Activated naive CD4-positive, alpha-beta T cell treated with anti-CD3 and anti-CD28 coated beads, Interleukin-2, amount 50 U/mL, for 24 hours (primary cell): ENCODE measurements around the gene METAP1D.
A peak's percentile ranks its signal among the peaks of the same experiment; 100 is the strongest.

Experiments used
- H3K27ac Mint-ChIP-seq: one replicate; pipeline ENCODE4 v1.8.0; 2021; ENCODE audit warnings: mild to moderate bottlenecking, mixed read lengths
- H3K27me3 Mint-ChIP-seq: one replicate; pipeline ENCODE4 v1.8.0; 2021; ENCODE audit warnings: mixed read lengths
- H3K36me3 Mint-ChIP-seq: one replicate; pipeline ENCODE4 v1.8.0; 2021; ENCODE audit warnings: mixed read lengths
- H3K4me1 Mint-ChIP-seq: one replicate; pipeline ENCODE4 v1.8.0; 2021; ENCODE audit warnings: mixed read lengths
- H3K4me3 Mint-ChIP-seq: one replicate; pipeline ENCODE4 v1.8.0; 2021; ENCODE audit warnings: mild to moderate bottlenecking, mixed read lengths
- H3K9me3 Mint-ChIP-seq: one replicate; pipeline ENCODE4 v1.8.0; 2021; ENCODE audit warnings: mixed read lengths

METAP1D gene

DNA sequence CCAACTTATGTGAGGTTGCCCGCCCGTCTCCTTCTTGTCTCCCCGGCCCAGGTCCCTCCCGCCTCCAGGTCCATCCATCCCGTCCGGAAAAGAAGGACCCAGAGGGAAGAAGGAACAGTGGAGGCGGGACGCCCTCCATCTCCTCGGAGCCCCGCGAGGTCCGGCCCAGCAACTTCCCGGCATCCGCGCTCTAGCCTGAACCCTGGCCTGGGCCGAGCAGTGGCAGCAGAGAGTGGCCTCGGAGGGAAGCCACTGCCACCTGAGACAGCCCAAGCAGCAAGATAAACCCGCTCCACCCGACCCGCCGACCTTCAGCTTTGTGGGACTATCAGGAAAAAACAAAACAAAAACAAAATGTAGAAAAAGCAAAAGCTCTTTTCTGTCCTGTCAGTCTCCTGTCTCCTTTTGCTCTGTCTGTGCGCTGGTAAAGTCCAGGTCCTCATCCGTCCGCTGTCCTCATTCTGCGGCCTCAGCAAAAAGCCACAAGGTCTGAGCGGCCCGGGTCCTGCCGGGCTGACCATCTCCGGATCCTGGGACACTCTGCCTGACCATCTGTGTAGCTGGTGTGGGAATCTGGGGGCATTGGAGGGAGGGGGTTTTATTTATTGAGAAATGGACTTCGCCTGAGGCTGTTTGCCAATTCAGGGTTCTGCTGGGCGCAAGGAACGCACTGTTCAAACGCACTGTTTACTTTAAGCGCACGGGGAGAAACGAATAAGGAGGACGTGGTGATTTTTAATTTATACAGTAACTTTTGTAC is 88.7 kb downstream of the METAP1D start:
- H3K4me3 Mint-ChIP-seq, result peak overlapping the region; percentile 26
- peak overlapping the region; percentile 92 for H3K27ac Mint-ChIP-seq
- H3K36me3 Mint-ChIP-seq, result no peaks in the 10 kb centered on the region
- no peaks in the 10 kb centered on the region for H3K9me3 Mint-ChIP-seq
- H3K4me1 Mint-ChIP-seq, result peaks cover 47% of the 10 kb centered on the region
- H3K27me3 Mint-ChIP-seq, result peaks cover 71% of the 10 kb centered on the region

DNA sequence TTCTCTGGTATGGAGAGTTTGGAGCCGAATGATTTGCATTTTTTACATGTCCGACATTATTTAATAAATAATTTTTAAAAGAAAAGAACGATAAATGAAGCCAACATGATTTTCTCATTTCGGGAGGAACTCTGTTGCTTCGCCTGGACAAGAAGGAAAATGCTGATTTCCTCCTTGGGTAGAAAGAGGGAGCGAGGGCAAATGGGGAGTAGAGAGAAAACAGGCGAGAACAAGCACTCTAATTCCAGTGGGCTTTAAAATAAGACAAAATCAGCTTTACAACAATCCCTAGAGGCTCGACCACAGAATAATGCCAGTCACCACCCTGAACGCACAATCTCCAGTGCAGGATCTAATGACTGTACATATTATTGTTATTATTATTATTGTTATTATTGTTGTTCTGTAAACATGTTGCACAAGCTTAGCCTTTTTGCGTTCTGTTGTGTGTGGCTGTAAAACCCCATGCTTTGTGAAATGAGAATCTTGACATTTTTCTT is 89.3 kb downstream of the METAP1D start:
- H3K27me3 Mint-ChIP-seq, result peaks cover 71% of the 10 kb centered on the region
- no peak overlapping the region for H3K4me3 Mint-ChIP-seq
- no peaks in the 10 kb centered on the region for H3K9me3 Mint-ChIP-seq
- no peak overlapping the region for H3K27ac Mint-ChIP-seq
- no peaks in the 10 kb centered on the region for H3K36me3 Mint-ChIP-seq
- H3K4me1 Mint-ChIP-seq, result peaks cover 45% of the 10 kb centered on the region

DNA sequence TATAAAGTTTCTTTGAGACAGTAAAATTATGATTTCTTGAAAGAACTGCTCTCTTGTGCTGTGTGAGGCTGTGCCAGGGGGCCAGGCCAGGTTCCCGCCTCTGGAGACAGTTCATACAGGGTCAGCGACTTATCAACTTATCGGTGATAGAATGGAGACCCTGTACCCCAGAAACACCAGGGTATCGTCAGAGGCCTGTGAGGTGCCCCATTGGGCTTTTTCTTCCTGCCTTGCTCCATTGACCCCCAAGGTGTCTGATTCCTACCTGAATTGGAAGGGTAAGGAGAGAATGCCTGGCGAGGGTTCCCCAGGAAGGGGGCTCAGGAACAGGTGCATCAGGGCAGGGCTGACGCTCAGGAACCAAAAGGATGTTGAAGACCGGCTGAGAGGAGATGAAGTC is 89.9 kb downstream of the METAP1D start:
- H3K4me1 Mint-ChIP-seq, result peaks cover 39% of the 10 kb centered on the region

GRCh38 chr2:172090044-172090961 is 90.5 kb downstream of the METAP1D start:
- H3K9me3 Mint-ChIP-seq, result no peaks in the 10 kb centered on the region
- peak overlapping the region; percentile 77 for H3K27ac Mint-ChIP-seq
- H3K36me3 Mint-ChIP-seq, result no peaks in the 10 kb centered on the region
- H3K4me1 Mint-ChIP-seq, result peaks cover 38% of the 10 kb centered on the region
- peak overlapping the region; percentile 23 for H3K4me3 Mint-ChIP-seq
- peaks cover 70% of the 10 kb centered on the region for H3K27me3 Mint-ChIP-seq

More for the DNA sequence above, 89.9 kb downstream of the METAP1D start:
- H3K27me3 Mint-ChIP-seq, result peaks cover 70% of the 10 kb centered on the region
- no peaks in the 10 kb centered on the region for H3K36me3 Mint-ChIP-seq
- H3K27ac Mint-ChIP-seq, result peak overlapping the region; percentile 77
- peak overlapping the region; percentile 23 for H3K4me3 Mint-ChIP-seq
- no peaks in the 10 kb centered on the region for H3K9me3 Mint-ChIP-seq

DNA sequence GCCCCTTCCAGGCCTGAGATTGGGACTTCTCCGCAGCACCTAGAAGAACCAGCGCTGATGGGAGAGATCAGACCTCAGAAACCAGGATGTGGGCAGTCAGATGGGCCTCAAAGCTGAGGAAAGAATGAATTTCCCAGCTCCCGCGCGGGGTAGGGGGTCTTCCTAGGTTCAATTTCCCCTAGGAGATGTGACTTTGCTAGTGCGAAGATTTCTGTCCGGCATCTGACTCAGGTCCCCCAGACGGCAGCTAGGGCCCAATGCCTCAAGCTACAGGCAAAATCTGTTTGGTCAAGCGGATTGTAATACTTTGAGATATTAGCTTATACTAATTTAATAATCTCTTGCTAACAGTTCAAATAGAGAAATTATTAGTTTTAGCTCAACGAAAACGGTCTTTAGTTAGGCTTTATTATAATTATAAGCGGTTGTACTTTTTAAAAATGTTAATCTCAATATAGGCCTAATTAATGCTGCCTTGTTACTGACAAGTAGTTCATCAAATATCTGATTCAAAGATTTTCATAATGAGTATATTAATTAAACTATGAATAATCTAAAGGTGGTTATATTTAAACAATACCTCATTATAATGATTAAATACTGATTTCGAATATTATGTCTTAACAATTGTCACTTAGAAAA is 91.4 kb downstream of the METAP1D start:
- no peaks in the 10 kb centered on the region for H3K9me3 Mint-ChIP-seq
- H3K4me3 Mint-ChIP-seq, result no peak overlapping the region
- H3K4me1 Mint-ChIP-seq, result peaks cover 41% of the 10 kb centered on the region
- H3K27me3 Mint-ChIP-seq, result peaks cover 72% of the 10 kb centered on the region
- no peak overlapping the region for H3K27ac Mint-ChIP-seq
- no peaks in the 10 kb centered on the region for H3K36me3 Mint-ChIP-seq

DNA sequence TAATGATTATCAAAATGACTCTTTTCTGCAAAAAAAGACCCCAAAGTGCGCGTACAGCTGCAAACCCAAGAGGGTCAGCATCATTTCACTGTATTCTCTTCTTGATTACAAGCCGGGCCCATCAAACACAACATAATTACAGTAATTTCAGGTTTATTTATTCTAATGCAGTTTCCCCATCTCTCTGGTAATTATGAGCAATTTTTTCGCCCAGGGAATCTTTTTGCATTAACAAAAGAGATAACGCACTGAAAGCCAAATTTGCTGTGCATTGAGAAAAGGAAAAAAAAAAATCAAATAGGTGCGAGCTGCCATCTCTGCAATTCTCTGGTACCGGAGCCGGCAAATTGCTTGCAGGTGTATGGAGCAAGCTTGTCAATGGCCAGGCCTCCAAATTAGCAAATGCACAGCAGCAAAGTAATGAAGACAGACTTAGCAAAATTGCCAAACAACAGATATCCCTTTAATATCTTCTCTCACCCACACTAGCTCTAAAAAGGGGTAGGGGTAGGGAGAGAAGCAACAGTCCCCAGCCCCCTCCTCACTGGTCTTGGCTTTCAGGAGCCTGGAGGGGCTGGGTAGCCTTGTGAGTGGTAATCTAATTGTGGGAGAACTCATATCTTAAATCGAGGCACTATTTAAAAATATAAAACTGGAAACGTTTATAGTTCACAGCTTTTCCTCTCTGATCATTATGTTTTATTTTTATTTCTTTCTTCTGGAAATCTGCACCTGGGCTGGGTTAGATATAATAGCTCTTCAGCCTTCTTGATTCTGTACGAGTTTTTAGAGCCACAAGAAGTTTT is 92.2 kb downstream of the METAP1D start:
- no peak overlapping the region for H3K4me3 Mint-ChIP-seq
- no peaks in the 10 kb centered on the region for H3K9me3 Mint-ChIP-seq
- peaks cover 70% of the 10 kb centered on the region for H3K27me3 Mint-ChIP-seq
- no peaks in the 10 kb centered on the region for H3K36me3 Mint-ChIP-seq
- peak overlapping the region; percentile 89 for H3K27ac Mint-ChIP-seq
- peaks cover 40% of the 10 kb centered on the region for H3K4me1 Mint-ChIP-seq

DNA sequence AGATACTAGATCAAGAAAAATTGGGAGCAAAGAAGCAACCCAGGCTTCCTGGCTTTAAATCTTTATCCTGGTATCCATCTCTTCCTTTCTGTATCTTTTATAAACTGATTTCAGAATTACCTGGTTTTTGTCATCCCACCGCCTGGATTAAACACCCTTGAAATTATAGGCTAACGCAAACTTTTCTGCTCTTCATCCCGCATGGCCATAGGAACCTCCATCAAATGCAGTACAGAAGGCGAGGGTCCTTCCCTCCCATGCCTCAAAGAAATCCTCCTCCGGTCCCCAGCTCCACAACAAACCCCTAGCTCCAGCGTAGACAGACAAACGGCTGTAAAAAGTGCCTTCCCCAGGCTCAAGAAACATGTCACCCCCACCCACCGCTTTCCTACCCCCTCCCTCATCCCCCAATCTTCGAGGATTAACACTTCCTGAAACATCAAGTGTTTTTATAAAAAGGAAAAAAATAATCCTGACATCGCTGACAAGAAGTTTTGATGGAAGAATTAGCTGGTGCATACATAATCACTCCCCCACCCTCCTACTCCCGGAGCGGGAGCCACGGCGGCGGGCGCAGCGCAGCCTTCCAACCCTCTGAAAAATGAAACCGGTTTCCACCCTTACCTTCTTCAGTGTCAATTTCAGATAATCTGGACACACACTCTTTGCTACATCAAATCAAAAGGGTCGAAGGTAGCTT is 93.1 kb downstream of the METAP1D start:
- Mint-ChIP-seq H3K36me3 (no peaks in the 10 kb centered on the region), H3K4me1 (peaks cover 36% of the 10 kb centered on the region), H3K4me3 (no peak overlapping the region), H3K27me3 (peaks cover 67% of the 10 kb centered on the region), H3K27ac (peak overlapping the region; percentile 89), H3K9me3 (no peaks in the 10 kb centered on the region)

DNA sequence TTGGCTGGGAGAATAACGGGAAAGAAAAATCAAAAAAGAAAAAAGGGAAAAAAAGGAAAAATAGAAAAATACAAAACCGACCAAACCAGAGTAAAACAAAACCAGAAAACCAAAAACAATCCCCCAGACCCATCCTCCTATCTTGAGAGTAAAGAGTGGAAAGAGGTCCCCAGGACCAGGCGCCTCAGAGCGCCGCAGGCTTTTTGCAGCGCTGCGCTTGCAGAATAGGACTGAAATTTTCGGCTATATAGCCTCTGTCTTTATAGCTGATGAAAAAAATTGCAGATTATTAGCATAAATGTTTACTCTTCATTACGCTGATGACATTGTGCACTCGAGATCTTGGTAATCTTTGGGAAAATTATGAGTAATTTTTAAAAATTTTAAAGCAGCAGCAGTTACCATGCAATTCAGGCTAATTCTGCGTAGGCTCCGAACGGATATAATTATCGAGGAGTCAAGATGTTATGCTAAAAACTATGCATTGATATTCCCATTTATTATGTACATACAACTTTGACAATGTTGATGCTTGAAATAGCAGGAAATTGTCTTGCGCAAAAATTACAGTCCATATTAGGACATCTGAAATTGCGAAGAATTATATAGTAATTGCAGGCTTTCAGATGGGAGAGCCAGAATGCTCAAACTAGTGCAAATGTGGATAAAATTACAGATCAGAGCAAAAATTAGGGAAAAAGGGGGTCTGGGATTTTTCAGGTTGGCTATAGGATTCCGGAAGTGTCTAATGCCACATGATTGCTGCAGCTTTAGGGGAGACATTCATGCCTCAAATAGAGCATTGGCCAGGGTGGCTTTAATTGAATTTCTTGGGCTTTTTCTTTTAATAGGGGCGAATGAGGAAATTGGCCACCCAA is 93.9 kb downstream of the METAP1D start:
- Mint-ChIP-seq H3K27me3 (peaks cover 62% of the 10 kb centered on the region), H3K36me3 (no peaks in the 10 kb centered on the region), H3K9me3 (no peaks in the 10 kb centered on the region), H3K27ac (peak overlapping the region; percentile 68), H3K4me1 (peaks cover 33% of the 10 kb centered on the region), H3K4me3 (peak overlapping the region; percentile 31)

DNA sequence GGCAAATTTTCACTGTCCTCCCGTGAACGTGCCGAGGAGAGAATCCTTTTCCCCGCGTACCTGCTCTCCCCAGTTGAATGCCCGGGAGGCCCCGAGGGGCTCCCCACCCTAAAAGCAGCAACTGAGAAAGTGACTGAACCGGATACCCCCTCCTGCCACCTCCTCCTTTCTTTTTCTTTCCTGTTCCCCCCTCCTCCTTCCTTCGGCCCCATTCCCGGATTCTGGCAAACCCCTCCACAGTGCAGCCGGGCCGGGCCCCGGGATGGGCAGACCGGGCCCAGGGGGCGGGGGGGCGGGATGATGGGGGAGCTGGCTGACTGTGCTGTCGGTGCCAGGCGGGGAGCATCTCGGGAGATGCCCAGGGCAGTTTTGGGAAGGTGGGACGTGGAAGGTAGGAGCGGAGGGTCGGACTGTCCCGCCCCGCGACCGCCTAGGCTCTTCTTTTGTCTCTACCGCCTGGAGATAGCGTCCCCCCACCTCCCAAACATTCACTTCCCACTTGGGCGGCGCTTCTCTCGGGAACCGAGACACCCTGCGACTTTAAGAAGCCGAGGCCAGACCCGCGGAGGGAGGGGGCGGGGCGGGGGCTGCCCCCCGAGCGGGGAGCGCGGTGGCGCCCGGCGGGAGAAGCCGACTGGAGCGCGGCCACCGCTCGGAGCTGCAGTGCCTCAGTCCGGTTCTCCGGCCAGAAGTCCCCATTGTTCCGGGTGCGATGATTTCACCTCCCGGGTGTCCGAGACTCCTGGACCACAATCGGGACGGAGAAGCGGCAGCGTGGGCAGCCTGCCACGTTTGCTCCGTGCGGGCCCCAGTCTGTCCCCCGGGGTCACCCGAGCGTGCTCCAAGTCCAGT is 94.8 kb downstream of the METAP1D start:
- Mint-ChIP-seq H3K4me1 (peaks cover 34% of the 10 kb centered on the region), H3K36me3 (no peaks in the 10 kb centered on the region), H3K27me3 (peaks cover 62% of the 10 kb centered on the region), H3K27ac (no peak overlapping the region), H3K9me3 (no peaks in the 10 kb centered on the region), H3K4me3 (peak overlapping the region; percentile 75)

GRCh38 chr2:172095146-172095904 is 95.6 kb downstream of the METAP1D start:
- H3K27me3 Mint-ChIP-seq, result peaks cover 56% of the 10 kb centered on the region
- H3K4me1 Mint-ChIP-seq, result peaks cover 34% of the 10 kb centered on the region
- no peak overlapping the region for H3K27ac Mint-ChIP-seq
- H3K4me3 Mint-ChIP-seq, result peak overlapping the region; percentile 75
- H3K9me3 Mint-ChIP-seq, result no peaks in the 10 kb centered on the region
- H3K36me3 Mint-ChIP-seq, result no peaks in the 10 kb centered on the region

GRCh38 chr2:172095905-172096625 is 96.3 kb downstream of the METAP1D start:
- peaks cover 39% of the 10 kb centered on the region for H3K4me1 Mint-ChIP-seq

More at GRCh38 chr2:172095905-172096625, 96.3 kb downstream of the METAP1D start:
- H3K9me3 Mint-ChIP-seq, result no peaks in the 10 kb centered on the region
- peaks cover 53% of the 10 kb centered on the region for H3K27me3 Mint-ChIP-seq
- H3K36me3 Mint-ChIP-seq, result no peaks in the 10 kb centered on the region
- H3K4me3 Mint-ChIP-seq, result peak overlapping the region; percentile 73
- H3K27ac Mint-ChIP-seq, result peak overlapping the region; percentile 38
